ENCODE measurements around the gene PARN. TPM values are rescaled to one million over a fixed set of nuclear protein-coding genes. Genes with fewer than 3 reads are reported as not detected.

Gene PARN
- total and polyA plus RNA-seq, 2 experiments from 2014 or later: 32.5 to 61.3 TPM

DNA sequence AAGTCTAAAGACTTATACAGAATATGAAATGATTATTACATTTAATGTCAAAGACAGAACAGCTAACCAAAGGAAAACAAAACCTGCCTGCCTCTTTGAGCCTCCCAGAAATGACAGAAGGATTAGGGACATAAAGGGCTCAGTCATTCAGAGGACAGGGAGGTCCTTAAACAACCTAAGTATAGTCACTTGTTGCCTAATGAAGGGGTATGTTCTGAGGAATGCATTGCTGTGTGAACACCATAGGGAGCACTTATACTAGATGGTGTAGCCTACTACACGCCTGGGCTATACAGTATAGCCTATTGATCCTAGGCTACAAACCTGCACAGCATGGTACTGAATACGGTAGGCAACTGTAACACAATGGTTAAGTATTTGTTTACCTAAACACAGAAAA, 106.4 kb downstream of the PARN start (continued):
- TF ChIP-seq, protein P1, sequence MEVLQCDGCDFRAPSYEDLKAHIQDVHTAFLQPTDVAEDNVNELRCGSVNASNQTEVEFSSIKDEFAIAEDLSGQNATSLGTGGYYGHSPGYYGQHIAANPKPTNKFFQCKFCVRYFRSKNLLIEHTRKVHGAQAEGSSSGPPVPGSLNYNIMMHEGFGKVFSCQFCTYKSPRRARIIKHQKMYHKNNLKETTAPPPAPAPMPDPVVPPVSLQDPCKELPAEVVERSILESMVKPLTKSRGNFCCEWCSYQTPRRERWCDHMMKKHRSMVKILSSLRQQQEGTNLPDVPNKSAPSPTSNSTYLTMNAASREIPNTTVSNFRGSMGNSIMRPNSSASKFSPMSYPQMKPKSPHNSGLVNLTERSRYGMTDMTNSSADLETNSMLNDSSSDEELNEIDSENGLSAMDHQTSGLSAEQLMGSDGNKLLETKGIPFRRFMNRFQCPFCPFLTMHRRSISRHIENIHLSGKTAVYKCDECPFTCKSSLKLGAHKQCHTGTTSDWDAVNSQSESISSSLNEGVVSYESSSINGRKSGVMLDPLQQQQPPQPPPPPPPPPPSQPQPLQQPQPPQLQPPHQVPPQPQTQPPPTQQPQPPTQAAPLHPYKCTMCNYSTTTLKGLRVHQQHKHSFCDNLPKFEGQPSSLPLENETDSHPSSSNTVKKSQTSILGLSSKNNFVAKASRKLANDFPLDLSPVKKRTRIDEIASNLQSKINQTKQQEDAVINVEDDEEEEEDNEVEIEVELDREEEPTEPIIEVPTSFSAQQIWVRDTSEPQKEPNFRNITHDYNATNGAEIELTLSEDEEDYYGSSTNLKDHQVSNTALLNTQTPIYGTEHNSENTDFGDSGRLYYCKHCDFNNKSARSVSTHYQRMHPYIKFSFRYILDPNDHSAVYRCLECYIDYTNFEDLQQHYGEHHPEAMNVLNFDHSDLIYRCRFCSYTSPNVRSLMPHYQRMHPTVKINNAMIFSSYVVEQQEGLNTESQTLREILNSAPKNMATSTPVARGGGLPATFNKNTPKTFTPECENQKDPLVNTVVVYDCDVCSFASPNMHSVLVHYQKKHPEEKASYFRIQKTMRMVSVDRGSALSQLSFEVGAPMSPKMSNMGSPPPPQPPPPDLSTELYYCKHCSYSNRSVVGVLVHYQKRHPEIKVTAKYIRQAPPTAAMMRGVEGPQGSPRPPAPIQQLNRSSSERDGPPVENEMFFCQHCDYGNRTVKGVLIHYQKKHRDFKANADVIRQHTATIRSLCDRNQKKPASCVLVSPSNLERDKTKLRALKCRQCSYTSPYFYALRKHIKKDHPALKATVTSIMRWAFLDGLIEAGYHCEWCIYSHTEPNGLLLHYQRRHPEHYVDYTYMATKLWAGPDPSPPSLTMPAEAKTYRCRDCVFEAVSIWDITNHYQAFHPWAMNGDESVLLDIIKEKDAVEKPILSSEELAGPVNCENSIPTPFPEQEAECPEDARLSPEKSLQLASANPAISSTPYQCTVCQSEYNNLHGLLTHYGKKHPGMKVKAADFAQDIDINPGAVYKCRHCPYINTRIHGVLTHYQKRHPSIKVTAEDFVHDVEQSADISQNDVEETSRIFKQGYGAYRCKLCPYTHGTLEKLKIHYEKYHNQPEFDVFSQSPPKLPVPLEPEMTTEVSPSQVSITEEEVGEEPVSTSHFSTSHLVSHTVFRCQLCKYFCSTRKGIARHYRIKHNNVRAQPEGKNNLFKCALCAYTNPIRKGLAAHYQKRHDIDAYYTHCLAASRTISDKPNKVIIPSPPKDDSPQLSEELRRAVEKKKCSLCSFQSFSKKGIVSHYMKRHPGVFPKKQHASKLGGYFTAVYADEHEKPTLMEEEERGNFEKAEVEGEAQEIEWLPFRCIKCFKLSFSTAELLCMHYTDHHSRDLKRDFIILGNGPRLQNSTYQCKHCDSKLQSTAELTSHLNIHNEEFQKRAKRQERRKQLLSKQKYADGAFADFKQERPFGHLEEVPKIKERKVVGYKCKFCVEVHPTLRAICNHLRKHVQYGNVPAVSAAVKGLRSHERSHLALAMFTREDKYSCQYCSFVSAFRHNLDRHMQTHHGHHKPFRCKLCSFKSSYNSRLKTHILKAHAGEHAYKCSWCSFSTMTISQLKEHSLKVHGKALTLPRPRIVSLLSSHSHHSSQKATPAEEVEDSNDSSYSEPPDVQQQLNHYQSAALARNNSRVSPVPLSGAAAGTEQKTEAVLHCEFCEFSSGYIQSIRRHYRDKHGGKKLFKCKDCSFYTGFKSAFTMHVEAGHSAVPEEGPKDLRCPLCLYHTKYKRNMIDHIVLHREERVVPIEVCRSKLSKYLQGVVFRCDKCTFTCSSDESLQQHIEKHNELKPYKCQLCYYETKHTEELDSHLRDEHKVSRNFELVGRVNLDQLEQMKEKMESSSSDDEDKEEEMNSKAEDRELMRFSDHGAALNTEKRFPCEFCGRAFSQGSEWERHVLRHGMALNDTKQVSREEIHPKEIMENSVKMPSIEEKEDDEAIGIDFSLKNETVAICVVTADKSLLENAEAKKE (CRISPR knock-in tag; IDR thresholded peaks at IDR 0.05): no peak
- TF ChIP-seq STAT1 (IDR thresholded peaks at IDR 0.05; ENCODE audit: unreplicated experiment) (no peak), EZH2phosphoT487 (IDR thresholded peaks at IDR 0.05; ENCODE audit: unreplicated experiment) (no peak)
- TF ChIP-seq, protein P2, sequence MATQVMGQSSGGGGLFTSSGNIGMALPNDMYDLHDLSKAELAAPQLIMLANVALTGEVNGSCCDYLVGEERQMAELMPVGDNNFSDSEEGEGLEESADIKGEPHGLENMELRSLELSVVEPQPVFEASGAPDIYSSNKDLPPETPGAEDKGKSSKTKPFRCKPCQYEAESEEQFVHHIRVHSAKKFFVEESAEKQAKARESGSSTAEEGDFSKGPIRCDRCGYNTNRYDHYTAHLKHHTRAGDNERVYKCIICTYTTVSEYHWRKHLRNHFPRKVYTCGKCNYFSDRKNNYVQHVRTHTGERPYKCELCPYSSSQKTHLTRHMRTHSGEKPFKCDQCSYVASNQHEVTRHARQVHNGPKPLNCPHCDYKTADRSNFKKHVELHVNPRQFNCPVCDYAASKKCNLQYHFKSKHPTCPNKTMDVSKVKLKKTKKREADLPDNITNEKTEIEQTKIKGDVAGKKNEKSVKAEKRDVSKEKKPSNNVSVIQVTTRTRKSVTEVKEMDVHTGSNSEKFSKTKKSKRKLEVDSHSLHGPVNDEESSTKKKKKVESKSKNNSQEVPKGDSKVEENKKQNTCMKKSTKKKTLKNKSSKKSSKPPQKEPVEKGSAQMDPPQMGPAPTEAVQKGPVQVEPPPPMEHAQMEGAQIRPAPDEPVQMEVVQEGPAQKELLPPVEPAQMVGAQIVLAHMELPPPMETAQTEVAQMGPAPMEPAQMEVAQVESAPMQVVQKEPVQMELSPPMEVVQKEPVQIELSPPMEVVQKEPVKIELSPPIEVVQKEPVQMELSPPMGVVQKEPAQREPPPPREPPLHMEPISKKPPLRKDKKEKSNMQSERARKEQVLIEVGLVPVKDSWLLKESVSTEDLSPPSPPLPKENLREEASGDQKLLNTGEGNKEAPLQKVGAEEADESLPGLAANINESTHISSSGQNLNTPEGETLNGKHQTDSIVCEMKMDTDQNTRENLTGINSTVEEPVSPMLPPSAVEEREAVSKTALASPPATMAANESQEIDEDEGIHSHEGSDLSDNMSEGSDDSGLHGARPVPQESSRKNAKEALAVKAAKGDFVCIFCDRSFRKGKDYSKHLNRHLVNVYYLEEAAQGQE (IDR thresholded peaks at IDR 0.05; ENCODE audit: unreplicated experiment): no peak

DNA sequence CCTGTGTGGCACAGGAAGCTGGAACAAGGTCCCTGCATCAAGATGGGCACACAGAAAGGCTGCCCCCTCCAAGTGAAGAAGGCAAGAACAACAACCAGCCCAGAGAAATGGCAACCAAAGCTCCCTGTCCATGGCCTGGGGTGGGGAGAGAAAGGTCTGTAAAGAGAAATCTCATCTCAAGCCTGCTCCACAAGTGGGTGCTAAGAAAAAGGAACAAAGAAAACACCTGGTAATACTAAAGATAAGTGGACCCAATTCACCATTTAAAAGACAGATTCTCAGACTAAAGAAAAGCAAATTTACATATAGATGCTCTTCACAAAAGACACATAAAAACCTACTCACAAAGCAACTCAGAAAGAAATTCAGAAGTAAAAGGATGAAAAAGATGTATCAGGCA, 107.4 kb downstream of the PARN start:
- peak; percentile 65 for ATAC-seq
- TF ChIP-seq STAT1 (IDR thresholded peaks at IDR 0.05; ENCODE audit: unreplicated experiment) (no peak), NANOG (IDR thresholded peaks at IDR 0.05; ENCODE audit: borderline replicate concordance) (peak; percentile 59; the same call in 1 of the 2 replicates)
- H3K4me1 Mint-ChIP-seq: peaks cover 57% of the 10 kb centered on the region
- Histone ChIP-seq H3K27ac (ENCODE audit: low read depth) (no peak overlapping the region; the same call in none of the 2 replicates), H3K36me3 (ENCODE audit: insufficient read depth) (no peaks in the 10 kb centered on the region), H3K9me2 (ENCODE audit: insufficient read depth) (no peaks in the 10 kb centered on the region), H4K20me1 (replicated peaks; ENCODE audit: insufficient read depth) (no peaks in the 10 kb centered on the region; the same call in 1 of the 2 replicates), H3K4me3 (peak overlapping the region; percentile 26; the same call in 1 of the 2 replicates), H2AFZ (no peak overlapping the region), H3K79me2 (replicated peaks; ENCODE audit: insufficient read depth) (peaks cover 8% of the 10 kb centered on the region), H3F3A (replicated peaks; ENCODE audit: low read depth) (0 out of 2 replicates have a peak, but pooled peaks cover 3% of the 10 kb centered on the region), H3K27me3 (ENCODE audit: insufficient read depth) (no peaks in the 10 kb centered on the region), H3K4me1 (ENCODE audit: insufficient read depth) (peaks cover 60% of the 10 kb centered on the region), H3K4me2 (peak overlapping the region; percentile 23)
- H3K27me3 Mint-ChIP-seq (ENCODE audit: insufficient read depth, low read depth, poor library complexity): no peaks in the 10 kb centered on the region
- peak overlapping the region; percentile 35; the same call in 1 of the 3 replicates for H3K4me3 Mint-ChIP-seq
- H3K9me3 Mint-ChIP-seq: no peaks in the 10 kb centered on the region
- H3K27ac Mint-ChIP-seq: peak overlapping the region; percentile 88
- no peak for DNase-seq (ENCODE audit: low spot score)
- no peaks in the 10 kb centered on the region for H3K36me3 Mint-ChIP-seq (ENCODE audit: low read depth)

Data from GM23338 (cell line).